ENCODE measurements around the gene PCSK4.

DNA sequence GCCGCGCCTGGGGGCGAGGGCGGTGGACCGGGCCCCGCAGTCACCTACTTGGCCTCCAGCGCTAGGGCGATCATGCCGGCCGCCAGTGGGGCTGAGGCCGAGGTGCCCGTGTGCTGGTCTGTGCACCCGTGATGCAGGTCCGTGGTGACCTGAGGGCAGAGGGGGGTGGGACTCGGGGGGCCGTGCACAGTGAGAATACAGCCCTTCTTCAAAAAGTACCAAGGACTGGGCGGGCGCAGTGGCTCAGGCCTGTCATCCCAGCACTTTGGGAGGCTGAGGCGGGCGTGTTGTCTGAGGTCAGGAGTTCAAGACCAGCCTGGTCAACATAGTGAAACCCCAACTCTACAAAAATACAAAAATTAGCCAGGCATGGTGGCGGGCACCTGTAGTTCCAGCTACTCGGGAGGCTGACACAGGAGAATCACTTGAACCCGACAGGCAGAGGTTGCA lies 6.1 kb downstream of the PCSK4 start:
- TF ChIP-seq, protein P1, sequence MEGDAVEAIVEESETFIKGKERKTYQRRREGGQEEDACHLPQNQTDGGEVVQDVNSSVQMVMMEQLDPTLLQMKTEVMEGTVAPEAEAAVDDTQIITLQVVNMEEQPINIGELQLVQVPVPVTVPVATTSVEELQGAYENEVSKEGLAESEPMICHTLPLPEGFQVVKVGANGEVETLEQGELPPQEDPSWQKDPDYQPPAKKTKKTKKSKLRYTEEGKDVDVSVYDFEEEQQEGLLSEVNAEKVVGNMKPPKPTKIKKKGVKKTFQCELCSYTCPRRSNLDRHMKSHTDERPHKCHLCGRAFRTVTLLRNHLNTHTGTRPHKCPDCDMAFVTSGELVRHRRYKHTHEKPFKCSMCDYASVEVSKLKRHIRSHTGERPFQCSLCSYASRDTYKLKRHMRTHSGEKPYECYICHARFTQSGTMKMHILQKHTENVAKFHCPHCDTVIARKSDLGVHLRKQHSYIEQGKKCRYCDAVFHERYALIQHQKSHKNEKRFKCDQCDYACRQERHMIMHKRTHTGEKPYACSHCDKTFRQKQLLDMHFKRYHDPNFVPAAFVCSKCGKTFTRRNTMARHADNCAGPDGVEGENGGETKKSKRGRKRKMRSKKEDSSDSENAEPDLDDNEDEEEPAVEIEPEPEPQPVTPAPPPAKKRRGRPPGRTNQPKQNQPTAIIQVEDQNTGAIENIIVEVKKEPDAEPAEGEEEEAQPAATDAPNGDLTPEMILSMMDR (IDR thresholded peaks at IDR 0.05) = no peak
- no peak for TF ChIP-seq POLR2A (IDR thresholded peaks at IDR 0.05)
- TF ChIP-seq POLR2AphosphoS5 (IDR thresholded peaks at IDR 0.05) = no peak
- TF ChIP-seq EP300 (IDR thresholded peaks at IDR 0.05) = no peak

Measured in upper lobe of left lung (tissue), 4 donors.